ENCODE results near the gene ATP6V0D1. TPM values are rescaled to one million over a fixed set of nuclear protein-coding genes. Genes with fewer than 3 reads are reported as not detected.

Gene ATP6V0D1
- total and polyA plus RNA-seq, 11 donors, result 18.6 to 141 (median 68.5) TPM

GRCh38 chr16:67528870-67529581 lies 48.1 kb upstream of the ATP6V0D1 start:
- intact Hi-C loops (cut with DNase I), result loop anchor here in 7 of 10 donors (2.0 to 10.0 kb wide), 7 partner anchors 33 to 536 kb away; partner anchors contain the start of genes CTCF (in 3 of the 7), CTRL (in 2 of the 7), PSMB10 (in 2 of the 7) and RANBP10 (in 1 of the 7)
- Histone ChIP-seq H3K36me3 (peaks cover 0 to under 1% (median 0%) of the 10 kb centered on the region in 9 donors), H3K27ac (peak overlapping the region; percentile 80 to 99 (median 96)), H3K4me1 (peaks cover 0 to 58% (median 41%) of the 10 kb centered on the region in 12 donors), H3K9me3 (no peaks in the 10 kb centered on the region), H3K4me3 (peak overlapping the region; percentile 66 to 97 (median 82)), H3K27me3 (no peaks in the 10 kb centered on the region)
- DNase-seq (peak in 4 of 5 donors; percentile 55 to 83 (median 58)), ATAC-seq (peak in 3 of 4 donors; percentile 13 to 28 (median 23))
- WGBS, 4 donors, result 0 to 1% (median 1%) methylated on average over 45 to 65 of the region's 65 CpGs
- TF ChIP-seq POLR2A (IDR thresholded peaks at IDR 0.05), result peak in 1 of 2 donors; percentile 85
- peak in 1 of 12 donors; percentile 5 for TF ChIP-seq CTCF (IDR thresholded peaks at IDR 0.05)

GRCh38 chr16:67528222-67528869 lies 47.4 kb upstream of the ATP6V0D1 start, which contains the start of gene RIPOR1:
Gene RIPOR1 (plus strand): TSS chr16:67528829. CDS start chr16:67538447, 9,618 bp downstream.
- peaks cover 0 to 51% (median 37%) of the 10 kb centered on the region in 12 donors for H3K4me1 ChIP-seq
- peak within 1 kb of the TSS; percentile 80 to 99 (median 96) for H3K27ac ChIP-seq
- intact Hi-C loops (cut with DNase I), result loop anchor here in 7 of 10 donors (2.0 to 10.0 kb wide), 7 partner anchors 34 to 536 kb away; partner anchors contain the start of genes CTCF (in 3 of the 7), CTRL (in 2 of the 7), PSMB10 (in 2 of the 7) and RANBP10 (in 1 of the 7)
- H3K4me3 ChIP-seq, result peak within 1 kb of the TSS; percentile 66 to 97 (median 82)
- WGBS, 4 donors, result 13 to 24% (median 14%) methylated on average over 25 to 45 of the region's 45 CpGs
- H3K27me3 ChIP-seq, result no peaks in the 10 kb centered on the region
- TF ChIP-seq CTCF (IDR thresholded peaks at IDR 0.05) (peak in 3 of 12 donors; percentile 11 to 23 (median 11)), POLR2A (IDR thresholded peaks at IDR 0.05) (no peak)
- peak; percentile 78 to 87 (median 82) for DNase-seq
- H3K36me3 ChIP-seq, result no peaks in the 10 kb centered on the region
- peak; percentile 47 to 69 (median 61) for ATAC-seq
- H3K9me3 ChIP-seq, result no peaks in the 10 kb centered on the region

DNA sequence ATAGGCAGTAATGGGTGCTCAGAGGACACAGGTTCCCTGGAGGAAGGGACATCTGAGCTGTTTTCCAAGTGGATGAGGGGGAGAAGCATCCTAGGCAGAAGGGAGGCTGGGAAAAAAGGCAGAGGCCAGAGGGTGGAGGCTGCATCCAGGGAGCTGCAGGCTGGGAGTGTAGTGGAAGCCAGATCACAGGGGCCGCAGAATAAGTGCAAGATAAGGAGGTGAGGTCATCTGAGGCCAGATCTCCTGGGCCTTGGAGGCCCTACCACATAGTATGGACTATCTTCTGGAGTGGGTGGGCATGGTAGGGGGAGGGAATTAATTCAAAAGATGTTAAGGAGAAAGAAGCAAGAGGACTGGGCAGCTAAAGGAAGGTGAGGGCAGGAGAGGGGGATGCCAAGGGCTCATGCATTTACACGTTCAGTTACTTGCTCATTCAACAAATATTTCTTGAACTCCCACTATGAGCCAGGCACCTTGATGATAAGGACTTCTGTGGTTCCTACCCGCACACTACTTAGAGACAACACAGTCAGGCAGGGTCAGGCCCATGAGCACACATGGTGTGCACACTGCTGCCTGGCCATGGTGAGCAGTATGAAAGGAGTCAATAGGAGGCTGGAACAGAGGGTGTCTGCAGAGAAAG lies 45.3 kb upstream of the ATP6V0D1 start:
- intact Hi-C loops (cut with DNase I), result loop anchor here in 7 of 10 donors (5.0 to 10.0 kb wide), 6 partner anchors 36 to 539 kb away; partner anchors contain the start of genes CTRL (in 2 of the 7), PSMB10 (in 2 of the 7), CTCF (in 1 of the 7) and RANBP10 (in 1 of the 7)
- Histone ChIP-seq H3K4me3 (no peak overlapping the region), H3K4me1 (peaks cover 0 to 37% (median 23%) of the 10 kb centered on the region in 12 donors), H3K27ac (no peak overlapping the region), H3K36me3 (no peaks in the 10 kb centered on the region), H3K27me3 (no peaks in the 10 kb centered on the region), H3K9me3 (no peaks in the 10 kb centered on the region)
- TF ChIP-seq CTCF (IDR thresholded peaks at IDR 0.05) (no peak), POLR2A (IDR thresholded peaks at IDR 0.05) (no peak)
- ATAC-seq (no peak), DNase-seq (no peak)
- WGBS, 4 donors, result 71 to 79% (median 74%) methylated on average over 3 of the region's 3 CpGs
